AG08396 (cell line): ENCODE results near the gene FADS2.
A peak's percentile ranks its signal among the peaks of the same experiment; 100 is the strongest.

Experiments used
- DNase-seq: peaks from one replicate; pipeline ENCODE4 v3.0.0; 2012; ENCODE audit warnings: low spot score, mixed read lengths

The FADS2 gene

GRCh38 chr11:61795876-61796526, 32.1 kb upstream of the FADS2 start:
- no peak for DNase-seq

- peak; percentile 75 for DNase-seq
Measured at GRCh38 chr11:61797263-61797944, 30.7 kb upstream of the FADS2 start.

GRCh38 chr11:61799665-61800284, 28.3 kb upstream of the FADS2 start:
- no peak for DNase-seq

- DNase-seq, result no peak
Measured at GRCh38 chr11:61800331-61801281, 27.5 kb upstream of the FADS2 start.

- no peak for DNase-seq
Measured at GRCh38 chr11:61802605-61803004, 25.5 kb upstream of the FADS2 start.

- no peak for DNase-seq
Measured at GRCh38 chr11:61803889-61804647, 24.0 kb upstream of the FADS2 start.

- no peak for DNase-seq
Measured at GRCh38 chr11:61805146-61805545, 23.0 kb upstream of the FADS2 start.

GRCh38 chr11:61806785-61807184, 21.3 kb upstream of the FADS2 start:
- DNase-seq, result no peak

GRCh38 chr11:61810671-61811175, 17.4 kb upstream of the FADS2 start:
- no peak for DNase-seq

GRCh38 chr11:61811831-61812230, 16.3 kb upstream of the FADS2 start:
- no peak for DNase-seq

GRCh38 chr11:61812736-61813411, 15.2 kb upstream of the FADS2 start:
- no peak for DNase-seq

- no peak for DNase-seq
Measured at GRCh38 chr11:61814247-61814957, 13.7 kb upstream of the FADS2 start.

GRCh38 chr11:61814958-61815789, 12.9 kb upstream of the FADS2 start:
- peak; percentile 99 for DNase-seq

- DNase-seq, result peak; percentile 75
Measured at GRCh38 chr11:61815790-61816735, 12.0 kb upstream of the FADS2 start.

- DNase-seq, result peak; percentile 97
Measured at GRCh38 chr11:61816736-61817455, 11.2 kb upstream of the FADS2 start, which contains the start of gene FADS1. TSS of gene FADS1 (minus strand) at chr11:61817003. CDS start at chr11:61816929, 74 bp downstream.

- DNase-seq, result no peak
Measured at GRCh38 chr11:61817471-61818202, 10.5 kb upstream of the FADS2 start.
